Measurements from ENCODE around the gene SLC31A1.
"Not testable (repeated sequence)": the region's sequence is repeated elsewhere in the genome, so short reads cannot be mapped to it uniquely, and the experiment has no call there.

The SLC31A1 gene

GRCh38 chr9:113278840-113279239 is 57.5 kb downstream of the SLC31A1 start:
- Histone ChIP-seq H3K18ac (ENCODE audit: low read length) (no peak overlapping the region), H3K56ac (ENCODE audit: low read length) (no peak overlapping the region), H3K4me3 (ENCODE audit: low read length) (no peak overlapping the region), H3K27me3 (ENCODE audit: insufficient read depth, low read length, poor library complexity) (no peaks in the 10 kb centered on the region), H3K79me2 (ENCODE audit: control insufficient read depth, insufficient read depth, low read length) (peaks cover 10% of the 10 kb centered on the region), H3K9ac (ENCODE audit: low read length) (no peak overlapping the region), H3K27ac (ENCODE audit: low read depth, low read length) (no peak overlapping the region), H2BK5ac (ENCODE audit: low read length) (no peak overlapping the region), H3K36me3 (ENCODE audit: control insufficient read depth, insufficient read depth, low read length) (peaks cover 5% of the 10 kb centered on the region), H3K23ac (ENCODE audit: low read length) (no peak overlapping the region), H3K4me1 (ENCODE audit: control insufficient read depth, low read depth, low read length) (peaks cover 1% of the 10 kb centered on the region), H2BK15ac (replicated peaks; ENCODE audit: low read depth) (no peak overlapping the region), H2AK5ac (ENCODE audit: low read length) (no peak overlapping the region), H3K4ac (ENCODE audit: low read depth, low read length) (no peak overlapping the region), H3K79me1 (ENCODE audit: low read length) (peaks cover 9% of the 10 kb centered on the region), H2BK120ac (ENCODE audit: low read depth, low read length) (no peak overlapping the region), H3K4me2 (ENCODE audit: low read length) (no peak overlapping the region), H4K8ac (ENCODE audit: low read depth, low read length) (no peak overlapping the region), H4K5ac (ENCODE audit: low read length) (no peak overlapping the region)
- DNase-seq = no peak
- WGBS (ENCODE audit: extremely low coverage, insufficient coverage, low lambda C conversion rate) = no CpG with 5 or more reads among the region's 4 CpGs

- no peak overlapping the region for H3K4me3 ChIP-seq (ENCODE audit: low read length)
Observed at GRCh38 chr9:113281356-113281755, 60.0 kb downstream of the SLC31A1 start.

DNA sequence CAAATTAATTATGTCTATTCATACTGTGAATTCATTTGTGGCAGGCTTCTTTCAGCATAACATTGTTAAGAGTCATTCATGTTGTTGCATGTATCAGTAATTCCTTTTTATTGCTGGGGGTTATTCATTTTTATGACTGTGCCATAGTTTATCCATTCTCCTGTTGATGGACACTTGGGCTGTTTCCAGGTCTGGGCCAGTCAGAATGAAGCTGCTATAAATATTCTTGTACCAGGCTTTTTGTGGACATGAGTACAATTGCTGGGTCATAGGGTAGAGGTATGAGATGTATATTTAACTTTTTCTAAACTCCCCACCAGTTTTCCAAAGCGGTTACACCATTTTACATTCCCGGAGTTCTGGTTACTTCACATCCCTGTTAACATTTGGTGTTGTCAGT is 67.7 kb downstream of the SLC31A1 start:
- DNase-seq = no peak
- no CpG with 5 or more reads among the region's 2 CpGs for WGBS (ENCODE audit: extremely low coverage, insufficient coverage, low lambda C conversion rate)
- H4K8ac ChIP-seq (ENCODE audit: low read depth, low read length) = no peak overlapping the region
- peaks cover 17% of the 10 kb centered on the region for H3K36me3 ChIP-seq (ENCODE audit: control insufficient read depth, insufficient read depth, low read length)
- no peak overlapping the region for H4K5ac ChIP-seq (ENCODE audit: low read length)
- H3K18ac ChIP-seq (ENCODE audit: low read length) = no peak overlapping the region
- H3K79me2 ChIP-seq (ENCODE audit: control insufficient read depth, insufficient read depth, low read length) = no peaks in the 10 kb centered on the region
- no peak overlapping the region for H3K56ac ChIP-seq (ENCODE audit: low read length)
- no peaks in the 10 kb centered on the region for H3K27me3 ChIP-seq (ENCODE audit: insufficient read depth, low read length, poor library complexity)
- H3K27ac ChIP-seq (ENCODE audit: low read depth, low read length) = no peak overlapping the region
- H2BK5ac ChIP-seq (ENCODE audit: low read length) = no peak overlapping the region
- no peak overlapping the region for H2AK5ac ChIP-seq (ENCODE audit: low read length)
- H3K9ac ChIP-seq (ENCODE audit: low read length) = no peak overlapping the region
- H3K4me2 ChIP-seq (ENCODE audit: low read length) = no peak overlapping the region
- H3K4ac ChIP-seq (ENCODE audit: low read depth, low read length) = no peak overlapping the region
- H3K79me1 ChIP-seq (ENCODE audit: low read length) = no peaks in the 10 kb centered on the region
- H3K23ac ChIP-seq (ENCODE audit: low read length) = no peak overlapping the region
- H3K4me3 ChIP-seq (ENCODE audit: low read length) = no peak overlapping the region
- no peak overlapping the region for H2BK120ac ChIP-seq (ENCODE audit: low read depth, low read length)
- no peaks in the 10 kb centered on the region for H3K4me1 ChIP-seq (ENCODE audit: control insufficient read depth, low read depth, low read length)
- H2BK15ac ChIP-seq (replicated peaks; ENCODE audit: low read depth) = no peak overlapping the region

More at GRCh38 chr9:113281356-113281755, 60.0 kb downstream of the SLC31A1 start:
- H3K9ac ChIP-seq (ENCODE audit: low read length) = no peak overlapping the region
- no peak overlapping the region for H3K4ac ChIP-seq (ENCODE audit: low read depth, low read length)
- no peak overlapping the region for H3K27ac ChIP-seq (ENCODE audit: low read depth, low read length)
- H2BK15ac ChIP-seq (replicated peaks; ENCODE audit: low read depth) = no peak overlapping the region
- no peaks in the 10 kb centered on the region for H3K27me3 ChIP-seq (ENCODE audit: insufficient read depth, low read length, poor library complexity)
- peaks cover 3% of the 10 kb centered on the region for H3K79me2 ChIP-seq (ENCODE audit: control insufficient read depth, insufficient read depth, low read length)
- H3K18ac ChIP-seq (ENCODE audit: low read length) = no peak overlapping the region
- H3K36me3 ChIP-seq (ENCODE audit: control insufficient read depth, insufficient read depth, low read length) = peaks cover 8% of the 10 kb centered on the region
- no peak overlapping the region for H4K5ac ChIP-seq (ENCODE audit: low read length)
- no peak overlapping the region for H2AK5ac ChIP-seq (ENCODE audit: low read length)
- H2BK5ac ChIP-seq (ENCODE audit: low read length) = no peak overlapping the region
- no peaks in the 10 kb centered on the region for H3K4me1 ChIP-seq (ENCODE audit: control insufficient read depth, low read depth, low read length)
- no peak for DNase-seq
- H2BK120ac ChIP-seq (ENCODE audit: low read depth, low read length) = no peak overlapping the region
- no peak overlapping the region for H4K8ac ChIP-seq (ENCODE audit: low read depth, low read length)
- H3K4me2 ChIP-seq (ENCODE audit: low read length) = no peak overlapping the region
- WGBS (ENCODE audit: extremely low coverage, insufficient coverage, low lambda C conversion rate) = no CpG with 5 or more reads among the region's 4 CpGs
- peaks cover 2% of the 10 kb centered on the region for H3K79me1 ChIP-seq (ENCODE audit: low read length)
- no peak overlapping the region for H3K56ac ChIP-seq (ENCODE audit: low read length)
- H3K23ac ChIP-seq (ENCODE audit: low read length) = no peak overlapping the region

DNA sequence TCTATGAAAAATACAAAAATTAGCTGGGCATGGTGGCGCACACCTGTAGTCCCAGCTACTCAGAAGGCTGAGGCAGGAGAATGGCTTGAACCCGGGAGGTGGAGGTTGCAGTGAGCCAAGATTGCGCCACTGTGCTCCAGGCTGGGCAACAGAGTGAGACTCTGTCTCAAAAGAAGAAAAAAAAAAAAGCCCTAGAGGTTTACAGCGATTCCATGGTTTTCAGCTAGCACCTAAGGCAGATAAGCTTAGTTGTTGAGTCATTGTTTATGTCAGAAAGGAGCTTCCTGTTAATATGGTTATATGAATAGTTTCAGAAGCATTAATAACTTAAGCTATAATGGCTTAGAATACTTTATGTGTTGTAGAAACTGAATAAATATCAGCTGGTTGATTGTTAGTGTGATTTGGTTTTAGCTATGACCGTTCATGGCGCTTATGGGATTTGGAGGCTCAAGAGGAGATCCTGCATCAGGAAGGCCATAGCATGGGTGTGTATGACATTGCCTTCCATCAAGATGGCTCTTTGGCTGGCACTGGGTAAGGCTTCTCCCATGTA is 68.8 kb downstream of the SLC31A1 start:
- Histone ChIP-seq H3K36me3 (ENCODE audit: control insufficient read depth, insufficient read depth, low read length) (peaks cover 14% of the 10 kb centered on the region), H4K8ac (ENCODE audit: low read depth, low read length) (no peak overlapping the region), H3K27ac (ENCODE audit: low read depth, low read length) (no peak overlapping the region), H2BK15ac (replicated peaks; ENCODE audit: low read depth) (no peak overlapping the region), H3K4me1 (ENCODE audit: control insufficient read depth, low read depth, low read length) (no peaks in the 10 kb centered on the region), H4K5ac (ENCODE audit: low read length) (no peak overlapping the region), H3K79me1 (ENCODE audit: low read length) (no peaks in the 10 kb centered on the region), H2AK5ac (ENCODE audit: low read length) (no peak overlapping the region), H2BK5ac (ENCODE audit: low read length) (no peak overlapping the region), H3K4me3 (ENCODE audit: low read length) (no peak overlapping the region), H3K79me2 (ENCODE audit: control insufficient read depth, insufficient read depth, low read length) (no peaks in the 10 kb centered on the region), H3K18ac (ENCODE audit: low read length) (no peak overlapping the region), H3K27me3 (ENCODE audit: insufficient read depth, low read length, poor library complexity) (no peaks in the 10 kb centered on the region), H3K56ac (ENCODE audit: low read length) (no peak overlapping the region), H2BK120ac (ENCODE audit: low read depth, low read length) (no peak overlapping the region), H3K9ac (ENCODE audit: low read length) (no peak overlapping the region), H3K23ac (ENCODE audit: low read length) (no peak overlapping the region), H3K4me2 (ENCODE audit: low read length) (no peak overlapping the region), H3K4ac (ENCODE audit: low read depth, low read length) (no peak overlapping the region)
- DNase-seq = no peak
- no CpG with 5 or more reads among the region's 6 CpGs for WGBS (ENCODE audit: extremely low coverage, insufficient coverage, low lambda C conversion rate)

DNA sequence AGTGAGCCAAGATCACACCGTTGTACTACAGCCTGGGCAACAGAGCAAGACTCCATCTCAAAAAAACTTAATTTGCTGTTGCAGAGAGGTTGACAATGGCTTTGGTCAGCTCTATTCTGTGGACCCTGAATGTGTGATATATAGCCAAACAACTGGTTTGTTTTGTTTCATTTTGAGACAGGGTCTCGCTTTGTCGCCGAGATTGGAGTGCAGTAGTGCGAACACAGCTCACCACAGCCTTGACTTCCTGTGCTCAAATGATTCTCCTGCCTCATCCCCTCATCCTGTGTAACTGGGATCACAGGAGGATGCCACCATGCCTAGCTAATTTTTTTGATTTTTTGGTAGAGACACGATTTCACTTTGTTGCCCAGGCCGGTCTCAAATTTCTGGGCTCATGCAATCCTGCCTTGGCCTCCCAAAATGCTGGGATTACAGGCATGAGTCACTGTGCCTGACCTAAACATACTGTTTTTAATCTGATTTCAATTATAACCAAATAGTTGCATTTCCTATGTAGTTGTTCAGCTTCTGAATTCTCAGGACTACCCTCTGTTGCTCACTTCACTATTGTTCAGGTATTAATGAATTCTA is 72.0 kb downstream of the SLC31A1 start:
- Histone ChIP-seq H2BK120ac (ENCODE audit: low read depth, low read length) (no peak overlapping the region), H2BK15ac (replicated peaks; ENCODE audit: low read depth) (no peak overlapping the region), H2BK5ac (ENCODE audit: low read length) (no peak overlapping the region), H3K4me3 (ENCODE audit: low read length) (no peak overlapping the region), H3K27ac (ENCODE audit: low read depth, low read length) (no peak overlapping the region), H3K9ac (ENCODE audit: low read length) (no peak overlapping the region), H3K36me3 (ENCODE audit: control insufficient read depth, insufficient read depth, low read length) (peaks cover 10% of the 10 kb centered on the region), H3K79me1 (ENCODE audit: low read length) (no peaks in the 10 kb centered on the region), H3K18ac (ENCODE audit: low read length) (no peak overlapping the region), H3K4ac (ENCODE audit: low read depth, low read length) (no peak overlapping the region), H3K23ac (ENCODE audit: low read length) (no peak overlapping the region), H2AK5ac (ENCODE audit: low read length) (no peak overlapping the region), H4K5ac (ENCODE audit: low read length) (no peak overlapping the region), H3K27me3 (ENCODE audit: insufficient read depth, low read length, poor library complexity) (no peaks in the 10 kb centered on the region), H4K8ac (ENCODE audit: low read depth, low read length) (no peak overlapping the region), H3K56ac (ENCODE audit: low read length) (no peak overlapping the region), H3K4me2 (ENCODE audit: low read length) (no peak overlapping the region), H3K4me1 (ENCODE audit: control insufficient read depth, low read depth, low read length) (no peaks in the 10 kb centered on the region), H3K79me2 (ENCODE audit: control insufficient read depth, insufficient read depth, low read length) (no peaks in the 10 kb centered on the region)
- no peak for DNase-seq
- no CpG with 5 or more reads among the region's 7 CpGs for WGBS (ENCODE audit: extremely low coverage, insufficient coverage, low lambda C conversion rate)

GRCh38 chr9:113296247-113296646 is 74.9 kb downstream of the SLC31A1 start:
- not testable (repeated sequence) for H4K8ac ChIP-seq (ENCODE audit: low read depth, low read length); H3K4me2 ChIP-seq (ENCODE audit: low read length); H3K4me3 ChIP-seq (ENCODE audit: low read length); H2BK120ac ChIP-seq (ENCODE audit: low read depth, low read length); H2BK5ac ChIP-seq (ENCODE audit: low read length); H3K4ac ChIP-seq (ENCODE audit: low read depth, low read length); H3K27me3 ChIP-seq (ENCODE audit: insufficient read depth, low read length, poor library complexity); H3K9ac ChIP-seq (ENCODE audit: low read length); H3K79me2 ChIP-seq (ENCODE audit: control insufficient read depth, insufficient read depth, low read length); H3K36me3 ChIP-seq (ENCODE audit: control insufficient read depth, insufficient read depth, low read length); DNase-seq; H4K5ac ChIP-seq (ENCODE audit: low read length); H2BK15ac ChIP-seq (replicated peaks; ENCODE audit: low read depth); H3K23ac ChIP-seq (ENCODE audit: low read length); H2AK5ac ChIP-seq (ENCODE audit: low read length); H3K56ac ChIP-seq (ENCODE audit: low read length); H3K79me1 ChIP-seq (ENCODE audit: low read length); H3K18ac ChIP-seq (ENCODE audit: low read length); H3K4me1 ChIP-seq (ENCODE audit: control insufficient read depth, low read depth, low read length); H3K27ac ChIP-seq (ENCODE audit: low read depth, low read length)
- no CpG with 5 or more reads among the region's 8 CpGs for WGBS (ENCODE audit: extremely low coverage, insufficient coverage, low lambda C conversion rate)
